ENCODE results near the gene OPTC.

OPTC gene

GRCh38 chr1:203528976-203529835 is 35.3 kb downstream of the OPTC start:
- H3K36me3 ChIP-seq (ENCODE audit: control insufficient read depth, insufficient read depth, low read length): no peaks in the 10 kb centered on the region
- no peak overlapping the region for H3K4me3 ChIP-seq (ENCODE audit: insufficient read depth, low read depth, low read length)
- whole genome bisulfite sequencing, 2 experiments: 78 to 79% methylated on average over 6 of the region's 6 CpGs
- H3K27me3 ChIP-seq (ENCODE audit: control insufficient read depth, insufficient read depth, low read length, poor library complexity, severe bottlenecking): no peaks in the 10 kb centered on the region
- peaks cover 14% of the 10 kb centered on the region for H3K4me1 ChIP-seq (ENCODE audit: control insufficient read depth, insufficient read depth, low read length)
- no peak overlapping the region for H3K27ac ChIP-seq (ENCODE audit: insufficient read depth, low read depth, low read length, poor library complexity, severe bottlenecking)
- no peaks in the 10 kb centered on the region for H3K9me3 ChIP-seq (ENCODE audit: control insufficient read depth, low read length)

- Histone ChIP-seq H3K27me3 (ENCODE audit: control insufficient read depth, insufficient read depth, low read length, poor library complexity, severe bottlenecking) (no peaks in the 10 kb centered on the region), H3K9me3 (ENCODE audit: control insufficient read depth, low read length) (no peaks in the 10 kb centered on the region), H3K4me1 (ENCODE audit: control insufficient read depth, insufficient read depth, low read length) (no peaks in the 10 kb centered on the region), H3K27ac (ENCODE audit: insufficient read depth, low read depth, low read length, poor library complexity, severe bottlenecking) (no peak overlapping the region), H3K36me3 (ENCODE audit: control insufficient read depth, insufficient read depth, low read length) (no peaks in the 10 kb centered on the region), H3K4me3 (ENCODE audit: insufficient read depth, low read depth, low read length) (no peak overlapping the region)
- 94 to 100% methylated on average over 2 to 3 of the region's 3 CpGs for WGBS, 2 experiments
Measured at GRCh38 chr1:203531063-203531462, 37.1 kb downstream of the OPTC start.

DNA sequence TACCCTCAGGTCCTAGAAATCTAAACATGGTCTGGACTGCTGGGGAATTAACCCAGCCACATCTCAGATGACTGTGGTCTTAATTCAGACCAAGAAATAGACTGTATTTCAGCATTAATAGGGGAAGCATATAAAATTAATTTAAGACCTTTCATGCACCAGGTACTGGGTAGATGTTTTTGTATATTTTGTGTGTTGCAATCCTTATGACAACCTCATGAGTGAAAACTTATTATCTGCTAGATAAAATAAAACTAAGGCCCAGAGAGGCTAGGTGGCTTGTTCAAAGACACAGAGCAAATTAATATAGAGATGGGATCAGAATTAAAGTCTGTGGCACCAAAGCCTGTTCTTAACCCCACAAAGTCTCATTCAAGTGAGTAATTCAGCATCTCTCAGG is 40.1 kb downstream of the OPTC start:
- H3K4me3 ChIP-seq (ENCODE audit: insufficient read depth, low read depth, low read length): no peak overlapping the region
- H3K4me1 ChIP-seq (ENCODE audit: control insufficient read depth, insufficient read depth, low read length): no peaks in the 10 kb centered on the region
- H3K27ac ChIP-seq (ENCODE audit: insufficient read depth, low read depth, low read length, poor library complexity, severe bottlenecking): no peak overlapping the region
- H3K9me3 ChIP-seq (ENCODE audit: control insufficient read depth, low read length): no peaks in the 10 kb centered on the region
- H3K36me3 ChIP-seq (ENCODE audit: control insufficient read depth, insufficient read depth, low read length): no peaks in the 10 kb centered on the region
- no peaks in the 10 kb centered on the region for H3K27me3 ChIP-seq (ENCODE audit: control insufficient read depth, insufficient read depth, low read length, poor library complexity, severe bottlenecking)

DNA sequence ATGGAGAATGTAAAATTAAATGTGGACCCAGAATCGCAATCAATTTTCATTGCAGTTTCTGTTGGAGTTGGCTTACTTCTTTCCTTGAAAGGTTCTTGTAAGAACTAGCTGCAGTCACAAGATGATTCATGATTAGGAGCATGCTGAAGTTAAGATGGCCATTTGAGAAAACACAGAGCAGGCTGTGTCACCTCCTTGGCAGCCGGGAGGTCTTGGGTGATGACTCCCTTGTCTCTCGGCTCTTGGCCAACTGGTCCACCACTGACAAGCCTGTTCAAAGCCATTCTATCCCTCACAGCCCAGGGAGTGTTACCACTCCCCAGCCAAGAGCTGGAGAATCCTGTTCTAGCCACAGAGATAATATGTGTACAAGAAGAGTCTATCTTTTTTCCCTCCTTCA is 40.6 kb downstream of the OPTC start:
- no peaks in the 10 kb centered on the region for H3K36me3 ChIP-seq (ENCODE audit: control insufficient read depth, insufficient read depth, low read length)
- WGBS, 2 experiments: 94 to 95% methylated on average over 3 of the region's 3 CpGs
- H3K4me3 ChIP-seq (ENCODE audit: insufficient read depth, low read depth, low read length): no peak overlapping the region
- H3K4me1 ChIP-seq (ENCODE audit: control insufficient read depth, insufficient read depth, low read length): no peaks in the 10 kb centered on the region
- no peak overlapping the region for H3K27ac ChIP-seq (ENCODE audit: insufficient read depth, low read depth, low read length, poor library complexity, severe bottlenecking)
- no peaks in the 10 kb centered on the region for H3K27me3 ChIP-seq (ENCODE audit: control insufficient read depth, insufficient read depth, low read length, poor library complexity, severe bottlenecking)
- no peaks in the 10 kb centered on the region for H3K9me3 ChIP-seq (ENCODE audit: control insufficient read depth, low read length)

- H3K27ac ChIP-seq (ENCODE audit: insufficient read depth, low read depth, low read length, poor library complexity, severe bottlenecking): no peak overlapping the region
- H3K4me1 ChIP-seq (ENCODE audit: control insufficient read depth, insufficient read depth, low read length): no peaks in the 10 kb centered on the region
- no peaks in the 10 kb centered on the region for H3K9me3 ChIP-seq (ENCODE audit: control insufficient read depth, low read length)
- no peaks in the 10 kb centered on the region for H3K27me3 ChIP-seq (ENCODE audit: control insufficient read depth, insufficient read depth, low read length, poor library complexity, severe bottlenecking)
- no peaks in the 10 kb centered on the region for H3K36me3 ChIP-seq (ENCODE audit: control insufficient read depth, insufficient read depth, low read length)
- H3K4me3 ChIP-seq (ENCODE audit: insufficient read depth, low read depth, low read length): no peak overlapping the region
- 89 to 93% methylated on average over 2 of the region's 2 CpGs for WGBS, 2 experiments
Measured at GRCh38 chr1:203536575-203536974, 42.6 kb downstream of the OPTC start.

DNA sequence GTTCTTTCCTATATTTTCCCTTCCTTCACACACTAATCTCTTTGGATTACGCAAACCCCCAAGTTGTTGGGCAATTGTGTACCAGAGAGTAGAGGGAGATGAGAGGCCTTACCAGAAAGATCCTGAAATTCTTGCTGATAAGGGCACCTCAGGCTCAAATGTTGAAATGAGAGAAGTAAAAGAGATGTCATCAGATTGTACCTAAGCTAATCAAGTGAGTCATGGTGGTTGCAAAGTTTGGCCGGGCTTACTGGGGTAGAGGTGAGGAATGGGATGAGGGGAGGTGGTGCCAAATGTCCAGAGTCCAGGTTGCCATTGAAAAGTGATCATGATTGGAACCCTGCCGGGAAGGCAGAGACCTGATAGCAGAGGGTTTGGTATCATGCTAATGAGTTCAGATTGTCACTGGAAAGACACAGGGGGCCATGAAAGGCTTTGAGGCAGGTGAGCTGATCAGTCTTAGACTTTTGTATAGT is 43.1 kb downstream of the OPTC start:
- Histone ChIP-seq H3K4me1 (ENCODE audit: control insufficient read depth, insufficient read depth, low read length) (no peaks in the 10 kb centered on the region), H3K27ac (ENCODE audit: insufficient read depth, low read depth, low read length, poor library complexity, severe bottlenecking) (no peak overlapping the region), H3K36me3 (ENCODE audit: control insufficient read depth, insufficient read depth, low read length) (no peaks in the 10 kb centered on the region), H3K9me3 (ENCODE audit: control insufficient read depth, low read length) (no peaks in the 10 kb centered on the region), H3K27me3 (ENCODE audit: control insufficient read depth, insufficient read depth, low read length, poor library complexity, severe bottlenecking) (no peaks in the 10 kb centered on the region), H3K4me3 (ENCODE audit: insufficient read depth, low read depth, low read length) (no peak overlapping the region)
- 88 to 92% methylated on average over 3 of the region's 3 CpGs for WGBS, 2 experiments

DNA sequence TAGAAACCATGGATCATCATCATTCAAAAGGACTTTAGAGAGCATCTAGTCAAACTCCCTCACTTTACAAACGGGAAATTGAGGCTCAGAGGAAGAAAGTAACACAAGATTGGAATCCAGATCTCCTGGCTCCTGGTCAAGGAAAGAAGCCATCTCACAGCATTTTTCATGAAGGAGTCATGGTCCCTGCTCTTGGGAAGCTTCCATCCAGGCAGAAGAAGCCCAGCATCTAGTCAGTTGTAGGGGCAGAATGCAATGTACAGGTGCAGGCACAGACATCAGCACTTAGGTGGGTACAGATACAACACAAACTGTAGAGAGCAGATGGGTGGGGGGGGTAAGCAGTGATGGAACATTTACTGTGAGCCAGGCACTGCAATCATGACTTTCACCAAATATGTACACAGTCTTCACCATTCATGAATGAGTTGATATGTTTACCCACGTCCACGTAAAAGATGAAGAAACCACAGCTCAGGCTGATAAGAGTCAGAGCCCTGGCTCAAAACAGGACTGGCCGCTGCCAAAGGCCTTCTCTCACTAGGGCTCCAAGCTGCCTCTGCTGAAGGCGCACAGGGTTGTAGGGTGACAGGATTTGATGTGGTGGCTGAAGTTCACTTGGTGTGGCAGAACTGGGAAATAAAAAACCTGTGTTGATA is 44.0 kb downstream of the OPTC start:
- Histone ChIP-seq H3K9me3 (ENCODE audit: control insufficient read depth, low read length) (no peaks in the 10 kb centered on the region), H3K27ac (ENCODE audit: insufficient read depth, low read depth, low read length, poor library complexity, severe bottlenecking) (no peak overlapping the region), H3K36me3 (ENCODE audit: control insufficient read depth, insufficient read depth, low read length) (no peaks in the 10 kb centered on the region), H3K27me3 (ENCODE audit: control insufficient read depth, insufficient read depth, low read length, poor library complexity, severe bottlenecking) (no peaks in the 10 kb centered on the region), H3K4me3 (ENCODE audit: insufficient read depth, low read depth, low read length) (no peak overlapping the region), H3K4me1 (ENCODE audit: control insufficient read depth, insufficient read depth, low read length) (no peaks in the 10 kb centered on the region)
- WGBS, 2 experiments: 95 to 96% methylated on average over 4 to 5 of the region's 5 CpGs

- Histone ChIP-seq H3K27ac (ENCODE audit: insufficient read depth, low read depth, low read length, poor library complexity, severe bottlenecking) (no peak overlapping the region), H3K4me1 (ENCODE audit: control insufficient read depth, insufficient read depth, low read length) (no peaks in the 10 kb centered on the region), H3K36me3 (ENCODE audit: control insufficient read depth, insufficient read depth, low read length) (no peaks in the 10 kb centered on the region), H3K9me3 (ENCODE audit: control insufficient read depth, low read length) (no peaks in the 10 kb centered on the region), H3K27me3 (ENCODE audit: control insufficient read depth, insufficient read depth, low read length, poor library complexity, severe bottlenecking) (no peaks in the 10 kb centered on the region), H3K4me3 (ENCODE audit: insufficient read depth, low read depth, low read length) (no peak overlapping the region)
- WGBS, 2 experiments: 89 to 92% methylated on average over 1 of the region's 1 CpG
Measured at GRCh38 chr1:203538726-203539125, 44.8 kb downstream of the OPTC start.

DNA sequence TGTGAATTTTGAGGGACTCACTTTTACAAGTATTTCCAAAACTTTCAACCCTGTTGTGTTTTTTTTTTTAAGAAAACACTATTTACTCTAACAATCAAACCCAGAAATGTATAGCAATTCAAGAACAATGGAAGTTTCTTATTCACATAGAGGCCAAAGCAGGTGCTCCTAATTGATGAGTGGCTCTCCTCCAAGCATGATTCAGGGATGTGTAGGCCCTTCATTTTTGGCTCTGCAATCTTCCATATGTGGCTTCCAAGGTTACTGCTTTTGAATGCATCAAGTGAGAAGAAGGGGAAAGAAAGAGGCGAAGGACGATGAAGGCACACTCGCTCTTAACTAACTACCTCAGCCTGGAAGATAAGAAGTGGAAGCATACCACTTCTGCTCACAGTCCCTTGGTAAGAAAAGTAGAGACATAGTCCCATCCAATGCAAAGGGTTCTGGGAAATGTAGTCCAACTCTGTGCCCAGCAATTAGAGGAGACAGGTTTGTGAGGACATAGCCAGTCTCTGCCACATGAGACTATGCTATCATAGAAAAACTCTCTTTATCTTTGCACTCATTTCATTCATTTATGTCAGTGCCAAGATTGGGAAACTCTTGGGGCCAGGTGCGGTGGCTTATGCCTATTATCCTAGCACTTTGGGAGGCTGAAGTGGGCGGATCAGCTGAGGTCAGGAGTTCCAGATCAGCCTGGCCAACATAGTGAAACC is 46.0 kb downstream of the OPTC start:
- 90 to 93% methylated on average over 5 of the region's 5 CpGs for WGBS, 2 experiments
- no peaks in the 10 kb centered on the region for H3K27me3 ChIP-seq (ENCODE audit: control insufficient read depth, insufficient read depth, low read length, poor library complexity, severe bottlenecking)
- H3K4me1 ChIP-seq (ENCODE audit: control insufficient read depth, insufficient read depth, low read length): no peaks in the 10 kb centered on the region
- no peaks in the 10 kb centered on the region for H3K9me3 ChIP-seq (ENCODE audit: control insufficient read depth, low read length)
- no peak overlapping the region for H3K4me3 ChIP-seq (ENCODE audit: insufficient read depth, low read depth, low read length)
- no peaks in the 10 kb centered on the region for H3K36me3 ChIP-seq (ENCODE audit: control insufficient read depth, insufficient read depth, low read length)
- no peak overlapping the region for H3K27ac ChIP-seq (ENCODE audit: insufficient read depth, low read depth, low read length, poor library complexity, severe bottlenecking)

- H3K9me3 ChIP-seq (ENCODE audit: control insufficient read depth, low read length): no peaks in the 10 kb centered on the region
- H3K4me1 ChIP-seq (ENCODE audit: control insufficient read depth, insufficient read depth, low read length): peaks cover 12% of the 10 kb centered on the region
- no peak overlapping the region for H3K27ac ChIP-seq (ENCODE audit: insufficient read depth, low read depth, low read length, poor library complexity, severe bottlenecking)
- H3K36me3 ChIP-seq (ENCODE audit: control insufficient read depth, insufficient read depth, low read length): no peaks in the 10 kb centered on the region
- WGBS, 2 experiments: 44 to 61% methylated on average over 3 of the region's 3 CpGs
- H3K4me3 ChIP-seq (ENCODE audit: insufficient read depth, low read depth, low read length): no peak overlapping the region
- H3K27me3 ChIP-seq (ENCODE audit: control insufficient read depth, insufficient read depth, low read length, poor library complexity, severe bottlenecking): no peaks in the 10 kb centered on the region
Measured at GRCh38 chr1:203544485-203544884, 50.5 kb downstream of the OPTC start.

All from ectodermal cell (in vitro differentiated cells).